GM23248 (cell line): ENCODE measurements around the gene EVPL.

Experiments
- EZH2 ChIP-seq: fragments of 200-600 bp; sonication (generic); IDR thresholded peaks from 2 replicates; pipeline ENCODE4 v1.6.1; 2018; ENCODE audit warnings: antibody characterized with exemption, mild to moderate bottlenecking; ENCODE audit not compliant: insufficient read depth, poor library complexity, severe bottlenecking
- EZH2phosphoT487 ChIP-seq: fragments of 200-600 bp; sonication (generic); IDR thresholded peaks from 2 replicates; pipeline ENCODE4 v1.6.1; 2018; ENCODE audit warnings: antibody characterized with exemption, moderate library complexity, mild to moderate bottlenecking, low read depth; ENCODE audit not compliant: insufficient read depth

- TF ChIP-seq EZH2 = no peak
- TF ChIP-seq EZH2phosphoT487 = no peak
Observed at GRCh38 chr17:75979705-75980187, 47.4 kb downstream of the EVPL start.
